Spleen (tissue), 7 donors: ENCODE data around the gene RAB12.

Experiments
- POLR2A ChIP-seq, 3 donors: fragments of 450-650 bp; IDR thresholded peaks; one replicate each; pipeline ENCODE4 v1.5.1; 2017; ENCODE audit warnings: antibody characterized with exemption in 3 of 3, mild to moderate bottlenecking in 1 of 3
- POLR2AphosphoS5 ChIP-seq, 3 donors: sonication (generic); formaldehyde crosslinking; IDR thresholded peaks; one replicate each; pipeline ENCODE4 v1.5.1; 2017; ENCODE audit warnings: antibody characterized with exemption in 3 of 3
- TF ChIP-seq, protein P1 (sequence below), 11 experiments: fragments of 200-600 bp in 7 of 11; fragments of 450-650 bp in 4 of 11; sonication (generic) in 4 of 11; IDR thresholded peaks in 8 of 11; conservative IDR thresholded peaks in 3 of 11; 1 replicate in 7 of 11; 2 replicates in 4 of 11; pipeline versions ENCODE4 v1.4.0 to v1.8.0; 2016 to 2021; ENCODE audit warnings: antibody characterized with exemption in 11 of 11, inconsistent platforms in 4 of 11, mild to moderate bottlenecking in 1 of 11
- donor health status: DM: no; HTN: no; CAD: no; lungs with moderate emphysema.
- donor health status: DM: no; HTN: no; CAD: no.
- donor health status: DM: no; HTN: no; CAD: no.

DNA sequence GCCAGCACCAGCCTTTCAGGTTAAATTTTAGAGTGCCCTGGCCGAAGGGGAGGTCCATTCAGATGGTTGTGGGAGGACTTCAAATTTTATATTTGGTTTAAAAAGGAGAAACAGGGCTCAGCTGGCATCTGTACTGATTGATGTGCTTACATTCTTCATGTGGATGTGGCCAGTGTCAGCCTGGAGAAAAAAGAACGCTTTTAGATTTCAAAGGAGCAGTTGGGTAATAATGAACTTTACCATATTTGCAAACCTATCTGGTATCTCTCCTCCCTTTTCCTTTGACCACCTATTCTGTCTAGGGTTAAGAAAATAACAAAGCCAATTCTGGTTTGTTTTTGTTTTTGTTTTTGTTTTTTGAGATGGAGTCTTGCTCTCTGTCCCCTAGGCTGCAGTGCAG lies 21.3 kb downstream of the RAB12 start:
- TF ChIP-seq POLR2AphosphoS5 (IDR thresholded peaks at IDR 0.05): no peak
- TF ChIP-seq, protein P1, sequence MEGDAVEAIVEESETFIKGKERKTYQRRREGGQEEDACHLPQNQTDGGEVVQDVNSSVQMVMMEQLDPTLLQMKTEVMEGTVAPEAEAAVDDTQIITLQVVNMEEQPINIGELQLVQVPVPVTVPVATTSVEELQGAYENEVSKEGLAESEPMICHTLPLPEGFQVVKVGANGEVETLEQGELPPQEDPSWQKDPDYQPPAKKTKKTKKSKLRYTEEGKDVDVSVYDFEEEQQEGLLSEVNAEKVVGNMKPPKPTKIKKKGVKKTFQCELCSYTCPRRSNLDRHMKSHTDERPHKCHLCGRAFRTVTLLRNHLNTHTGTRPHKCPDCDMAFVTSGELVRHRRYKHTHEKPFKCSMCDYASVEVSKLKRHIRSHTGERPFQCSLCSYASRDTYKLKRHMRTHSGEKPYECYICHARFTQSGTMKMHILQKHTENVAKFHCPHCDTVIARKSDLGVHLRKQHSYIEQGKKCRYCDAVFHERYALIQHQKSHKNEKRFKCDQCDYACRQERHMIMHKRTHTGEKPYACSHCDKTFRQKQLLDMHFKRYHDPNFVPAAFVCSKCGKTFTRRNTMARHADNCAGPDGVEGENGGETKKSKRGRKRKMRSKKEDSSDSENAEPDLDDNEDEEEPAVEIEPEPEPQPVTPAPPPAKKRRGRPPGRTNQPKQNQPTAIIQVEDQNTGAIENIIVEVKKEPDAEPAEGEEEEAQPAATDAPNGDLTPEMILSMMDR (IDR thresholded peaks at IDR 0.05 in 8 of 11, conservative IDR thresholded peaks at IDR 0.05 in 3 of 11): no peak
- TF ChIP-seq POLR2A (IDR thresholded peaks at IDR 0.05): no peak
